HG02884 (cell line): ENCODE data around the gene APMAP.

Experiments used
- ATAC-seq: cut with Tn5 transposase; IDR thresholded peaks from one replicate; pipeline ENCODE4 v1.9.1; 2021; ENCODE audit warnings: mild to moderate bottlenecking, moderate library complexity; ENCODE audit not compliant: unreplicated experiment

Gene APMAP

DNA sequence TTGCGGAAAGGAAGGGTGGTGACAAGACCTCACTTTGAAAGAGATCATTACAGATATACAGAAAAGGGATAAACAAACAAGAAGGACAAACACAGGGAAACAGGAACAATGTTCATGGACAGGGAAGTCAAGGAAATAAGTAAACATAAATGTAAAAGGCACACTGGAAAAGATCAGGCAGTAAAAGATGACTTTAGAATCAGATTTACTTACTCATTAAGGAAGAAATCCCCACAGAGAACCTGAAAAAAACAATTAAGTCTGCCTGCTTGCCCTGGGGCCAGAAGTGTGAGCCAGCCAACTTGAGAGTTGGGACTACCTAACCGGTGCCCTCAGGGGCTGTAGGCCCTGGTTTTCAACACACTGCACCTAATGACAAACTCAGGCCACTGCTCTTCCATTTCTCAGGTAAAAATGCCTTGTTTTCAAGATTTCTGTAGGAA, 1.7 kb downstream of the APMAP start:
- no peak for ATAC-seq

DNA sequence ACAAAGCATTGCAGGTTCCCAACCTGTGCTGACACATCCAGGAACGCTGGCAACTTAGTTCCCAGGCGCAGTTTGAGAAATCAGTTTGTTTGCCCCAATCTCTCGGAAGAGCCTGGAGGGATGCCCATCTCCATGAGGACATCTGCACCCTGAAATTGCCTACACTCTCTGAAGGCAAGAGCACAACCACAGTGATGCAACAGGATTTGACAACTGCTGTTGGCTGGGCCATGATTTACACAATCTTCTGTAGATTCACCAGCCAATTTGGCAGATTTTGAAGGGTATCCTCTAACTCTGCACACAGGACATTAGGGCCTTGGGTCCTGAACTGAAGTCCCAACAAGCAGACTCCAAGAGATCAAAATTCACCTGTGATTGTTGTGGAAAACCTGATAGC, 3.4 kb downstream of the APMAP start:
- no peak for ATAC-seq

DNA sequence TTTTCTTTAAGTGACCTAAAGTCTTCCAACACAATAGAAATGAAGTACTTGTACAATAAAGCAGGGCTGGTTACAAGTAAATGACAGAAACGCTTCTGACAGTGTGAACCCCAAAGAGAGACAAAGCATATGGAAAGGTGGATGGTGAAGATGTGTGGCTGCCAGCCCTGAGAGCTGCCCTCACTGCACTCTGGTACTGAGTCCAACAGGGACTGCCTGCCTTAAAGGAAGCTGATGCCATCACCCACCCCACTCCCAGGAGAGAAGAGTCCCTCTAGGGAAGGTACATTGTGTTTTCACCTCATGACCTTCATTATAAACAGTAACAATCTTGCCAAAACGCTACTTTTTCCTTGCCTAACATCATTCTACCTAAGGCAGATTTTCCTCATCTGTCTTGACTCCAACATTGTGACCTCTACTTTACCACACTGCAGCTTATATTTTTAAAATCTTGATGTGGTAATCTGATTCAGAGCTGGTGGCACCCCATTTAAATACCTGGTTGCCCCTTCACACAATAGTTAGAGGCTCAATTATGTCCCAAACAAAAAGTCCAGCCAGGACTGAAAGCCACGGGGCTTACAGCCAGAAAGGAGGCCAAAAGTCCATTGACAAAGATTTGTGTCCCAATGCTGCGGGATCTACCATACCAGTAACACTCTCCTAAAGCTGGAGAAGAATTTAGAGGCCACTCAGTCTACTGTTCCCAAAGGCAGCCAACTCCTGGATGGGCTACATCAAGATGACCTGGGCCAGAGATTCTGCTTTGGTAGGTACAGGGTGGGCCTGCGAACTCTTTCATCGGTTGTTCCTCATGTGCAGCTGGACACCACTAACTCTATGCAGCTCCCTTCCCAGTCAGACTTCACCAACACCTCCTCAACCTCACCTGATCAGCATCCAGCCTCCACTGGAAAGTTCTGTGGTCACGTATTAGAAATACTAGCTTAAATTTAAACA, 4.4 kb downstream of the APMAP start:
- no peak for ATAC-seq

GRCh38 chr20:24987244-24987643, 5.3 kb downstream of the APMAP start:
- no peak for ATAC-seq

- no peak for ATAC-seq
Measured at GRCh38 chr20:24986436-24987015, 6.0 kb downstream of the APMAP start.

DNA sequence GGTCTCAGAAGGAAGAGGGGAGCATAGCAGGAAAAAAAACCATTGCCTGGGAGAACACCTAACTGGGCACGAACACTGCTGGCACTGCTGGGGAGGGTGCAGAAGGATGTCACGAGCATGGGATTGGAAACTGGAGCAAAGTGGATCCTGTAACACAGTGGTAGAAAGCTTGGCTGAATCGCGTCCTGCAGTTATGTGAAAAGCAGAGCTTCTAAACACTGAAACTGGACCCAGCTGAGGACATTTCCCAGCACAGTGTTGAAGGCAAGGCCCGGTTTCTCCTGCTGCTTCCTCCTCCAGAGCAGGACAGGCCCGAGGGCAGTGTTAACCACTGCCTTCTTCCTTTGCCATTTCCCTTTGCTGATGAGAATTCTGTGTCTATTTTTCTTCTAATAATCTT, 6.7 kb downstream of the APMAP start:
- no peak for ATAC-seq

- no peak for ATAC-seq
Measured at GRCh38 chr20:24984961-24985640, 7.5 kb downstream of the APMAP start.

DNA sequence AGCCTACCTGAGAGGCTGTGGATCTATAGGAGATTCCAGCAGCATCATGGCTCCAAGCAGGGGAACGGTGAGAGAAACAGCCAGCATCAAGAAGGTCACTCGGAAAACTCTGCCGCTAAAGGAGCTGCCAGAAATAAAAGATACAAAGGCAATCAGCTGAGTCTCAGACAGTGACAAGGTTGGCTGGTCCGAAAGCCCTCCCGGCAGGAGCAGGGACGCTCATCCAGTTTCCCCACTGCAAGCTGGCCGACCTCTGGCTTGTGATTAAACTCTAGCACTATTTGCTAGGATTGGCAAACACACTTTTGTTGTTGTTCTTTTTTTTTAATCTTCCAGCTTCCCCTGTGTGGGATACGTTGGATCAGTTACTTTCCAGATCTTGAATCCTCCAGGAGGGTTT, 8.7 kb downstream of the APMAP start:
- no peak for ATAC-seq

- ATAC-seq: no peak
Measured at GRCh38 chr20:24981790-24982189, 10.8 kb downstream of the APMAP start.

DNA sequence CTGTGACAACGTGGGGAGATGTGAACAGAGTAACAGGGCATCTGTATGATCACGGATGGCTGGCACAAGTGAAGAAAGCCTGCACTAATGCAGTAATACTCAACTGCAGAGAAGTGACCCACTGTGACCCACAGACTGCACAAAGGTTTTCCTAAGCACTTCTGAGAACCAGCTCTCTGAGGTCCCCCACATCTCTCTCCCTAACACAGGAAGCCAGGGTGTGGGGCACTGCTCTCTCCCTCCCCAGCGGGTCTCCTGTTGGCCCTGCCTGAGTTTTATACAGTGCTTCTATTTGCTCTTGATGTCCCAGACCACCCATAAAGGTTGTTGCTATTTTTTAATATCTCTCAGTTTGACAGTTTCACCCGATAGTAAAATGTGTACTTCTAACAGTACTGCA, 11.3 kb downstream of the APMAP start:
- no peak for ATAC-seq

GRCh38 chr20:24980291-24981053, 12.1 kb downstream of the APMAP start:
- ATAC-seq: no peak

- ATAC-seq: no peak
Measured at GRCh38 chr20:24979036-24979960, 13.3 kb downstream of the APMAP start.

- ATAC-seq: no peak
Measured at GRCh38 chr20:24978513-24978912, 14.0 kb downstream of the APMAP start.

GRCh38 chr20:24977797-24978196, 14.8 kb downstream of the APMAP start:
- no peak for ATAC-seq

GRCh38 chr20:24977336-24977735, 15.2 kb downstream of the APMAP start:
- no peak for ATAC-seq

- no peak for ATAC-seq
Measured at GRCh38 chr20:24972341-24972740, 20.2 kb downstream of the APMAP start.

DNA sequence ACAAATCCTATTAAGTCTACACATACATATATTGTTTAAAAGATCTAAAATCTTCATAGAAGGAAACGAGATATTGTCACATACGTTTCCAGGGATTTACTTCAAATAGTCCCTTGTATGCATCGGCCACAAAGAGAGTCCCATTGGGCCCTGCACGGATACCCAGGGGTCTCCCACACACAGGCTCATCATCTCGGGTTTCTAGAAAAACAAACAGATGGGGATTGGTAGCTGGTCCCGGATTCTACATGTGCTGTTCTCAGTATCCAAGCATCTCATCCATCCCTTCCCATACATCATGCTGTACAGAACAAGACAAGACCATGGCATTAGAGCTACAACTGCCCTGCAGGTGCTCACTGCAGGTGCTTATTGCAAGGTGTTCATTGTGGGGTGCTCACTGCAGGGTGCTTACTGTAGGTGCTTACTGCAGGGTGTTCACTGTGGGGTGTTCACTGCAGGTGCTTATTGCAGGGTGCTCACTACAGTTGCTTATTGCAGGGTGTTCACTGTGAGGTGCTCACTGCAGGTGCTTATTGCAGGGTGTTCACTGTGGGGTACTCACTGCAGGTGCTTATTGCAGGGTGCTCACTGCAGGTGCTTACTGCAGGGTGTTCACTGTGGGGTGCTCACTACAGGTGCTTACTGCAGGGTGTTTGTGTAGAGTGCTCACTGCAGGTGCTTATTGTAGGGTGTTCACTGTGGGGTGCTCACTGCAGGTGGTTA, 21.0 kb downstream of the APMAP start:
- no peak for ATAC-seq

DNA sequence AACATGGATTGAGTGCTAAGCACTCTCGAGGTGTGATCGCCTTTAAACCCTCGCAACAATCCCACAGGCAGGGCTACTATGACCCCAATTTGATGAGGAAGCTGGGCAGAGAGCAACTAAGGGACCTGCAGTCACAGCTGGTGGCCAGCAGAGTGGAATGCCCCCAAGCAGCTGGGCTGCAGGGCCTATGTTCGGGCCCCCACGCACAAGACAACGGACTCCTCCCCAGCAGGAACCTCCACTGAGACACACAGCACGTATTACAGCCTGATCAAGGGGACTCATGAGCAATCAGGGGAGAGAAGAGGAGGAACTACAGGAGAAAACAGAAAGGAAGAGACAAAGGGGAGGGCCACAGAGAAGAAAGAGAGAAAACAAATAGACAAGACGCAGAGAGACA, 21.8 kb downstream of the APMAP start:
- ATAC-seq: no peak

- ATAC-seq: no peak
Measured at GRCh38 chr20:24970030-24970553, 22.5 kb downstream of the APMAP start.
